Measurements from ENCODE around the gene FAM180B. TPM values are rescaled to one million over a fixed set of nuclear protein-coding genes. Genes with fewer than 3 reads are reported as not detected.

FAM180B gene
- total and polyA plus RNA-seq, 2 of the 13 experiments (the other 11 are each of a cell fraction or from before 2014, with no cell fraction given), result 0.40 to 1.0 TPM

GRCh38 chr11:47551086-47551485 is 35.4 kb upstream of the FAM180B start (continued):
- TF ChIP-seq E2F1 (CRISPR knock-in tag; IDR thresholded peaks at IDR 0.05) (no peak), ZNF317 (CRISPR knock-in tag; IDR thresholded peaks at IDR 0.05) (0 out of 2 replicates have a peak, but pooled peaks have one; percentile 22), MAZ (IDR thresholded peaks at IDR 0.05; ENCODE audit: borderline replicate concordance, low read depth, low read length) (no peak), MAZ (CRISPR knock-in tag; IDR thresholded peaks at IDR 0.05; ENCODE audit: low read depth) (no peak), TFDP2 (CRISPR knock-in tag; IDR thresholded peaks at IDR 0.05) (0 out of 2 replicates have a peak, but pooled peaks have one; percentile 22), ZNF639 (CRISPR knock-in tag; conservative IDR thresholded peaks at IDR 0.05) (no peak), ZXDC (CRISPR knock-in tag; IDR thresholded peaks at IDR 0.05) (no peak), ZNF207 (IDR thresholded peaks at IDR 0.05; ENCODE audit: borderline replicate concordance) (no peak), ZNF331 (CRISPR knock-in tag; IDR thresholded peaks at IDR 0.05) (no peak), MLLT10 (CRISPR knock-in tag; IDR thresholded peaks at IDR 0.05) (no peak), GABPB1 (CRISPR knock-in tag; IDR thresholded peaks at IDR 0.05) (no peak), ZNF614 (CRISPR knock-in tag; IDR thresholded peaks at IDR 0.05; ENCODE audit: borderline replicate concordance) (no peak), ZNF253 (CRISPR knock-in tag; IDR thresholded peaks at IDR 0.05; ENCODE audit: borderline replicate concordance) (no peak), ZNF800 (CRISPR knock-in tag; IDR thresholded peaks at IDR 0.05) (0 out of 2 replicates have a peak, but pooled peaks have one; percentile 14), SMC3 (IDR thresholded peaks at IDR 0.05; ENCODE audit: low read length) (peak; percentile 25; the same call in 1 of the 2 replicates), ZNF678 (CRISPR knock-in tag; IDR thresholded peaks at IDR 0.05) (no peak), ZNF251 (CRISPR knock-in tag; IDR thresholded peaks at IDR 0.05) (no peak), ZNF556 (CRISPR knock-in tag; IDR thresholded peaks at IDR 0.05; ENCODE audit: borderline replicate concordance) (no peak), SIX1 (CRISPR knock-in tag; IDR thresholded peaks at IDR 0.05; ENCODE audit: borderline replicate concordance) (no peak), ZNF644 (CRISPR knock-in tag; IDR thresholded peaks at IDR 0.05; ENCODE audit: low read depth) (peak; percentile 96), TGIF2 (CRISPR knock-in tag; IDR thresholded peaks at IDR 0.05) (peak; percentile 88), BRF2 (CRISPR knock-in tag; IDR thresholded peaks at IDR 0.05) (no peak)
